ENCODE data around the gene SLC35E2B.
A peak's percentile ranks its signal among the peaks of the same experiment; 100 is the strongest.
"Not testable (repeated sequence)": the region's sequence is repeated elsewhere in the genome, so short reads cannot be mapped to it uniquely, and the experiment has no call there.

Gene SLC35E2B

DNA sequence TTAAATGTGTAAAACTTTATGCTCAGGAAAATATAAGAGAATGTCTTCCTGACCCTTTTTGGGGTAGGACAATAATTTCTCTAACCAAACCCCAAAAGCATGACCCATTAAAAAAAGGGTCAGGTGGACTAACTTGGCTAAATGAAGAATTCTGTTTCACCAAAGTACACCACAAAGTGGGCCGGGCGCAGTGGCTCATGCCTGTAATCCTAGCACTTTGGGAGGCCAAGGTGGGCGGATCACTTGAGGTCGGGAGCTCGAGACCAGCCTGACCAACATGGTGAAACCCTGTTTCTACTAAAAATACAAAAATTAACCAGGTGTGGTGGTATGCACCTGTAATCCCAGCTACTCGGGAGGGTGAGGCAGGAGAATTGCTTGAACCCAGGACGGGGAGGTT, 3.1 kb downstream of the SLC35E2B start:
- not testable (repeated sequence) for H3K4ac ChIP-seq (ENCODE audit: low read depth in 1 of 2, low read length in 2 of 2); H2BK120ac ChIP-seq (ENCODE audit: low read depth, low read length); H3K9me3 ChIP-seq (ENCODE audit: control insufficient read depth, low read length); H3K4me2 ChIP-seq (ENCODE audit: low read length, poor library complexity, severe bottlenecking); H2BK15ac ChIP-seq (ENCODE audit: low read depth, poor library complexity, severe bottlenecking); H3K9ac ChIP-seq (ENCODE audit: low read length); H3K27ac ChIP-seq (ENCODE audit: low read length, poor library complexity, severe bottlenecking); H3K23ac ChIP-seq (ENCODE audit: low read length in 2 of 2); H3K4me3 ChIP-seq (ENCODE audit: insufficient read depth in 1 of 2, low read depth in 1 of 2, low read length in 2 of 2); H3K14ac ChIP-seq (ENCODE audit: low read length in 2 of 2); DNase-seq; H3K27me3 ChIP-seq (ENCODE audit: control insufficient read depth in 1 of 2, insufficient read depth in 1 of 2, low read length in 2 of 2); H2AK5ac ChIP-seq (ENCODE audit: low read length, severe bottlenecking); H3K18ac ChIP-seq (ENCODE audit: low read depth in 1 of 2, low read length in 2 of 2); H2BK12ac ChIP-seq (ENCODE audit: low read length in 2 of 2); H2BK5ac ChIP-seq (ENCODE audit: low read depth, low read length, poor library complexity, severe bottlenecking); H2AFZ ChIP-seq (ENCODE audit: low read depth, low read length); H4K8ac ChIP-seq (ENCODE audit: low read length); H4K91ac ChIP-seq (ENCODE audit: low read length); H3K4me1 ChIP-seq (ENCODE audit: control insufficient read depth, insufficient read depth, low read depth, low read length)
- peaks cover 10% of the 10 kb centered on the region for H3K79me1 ChIP-seq (replicated peaks; ENCODE audit: low read length, poor library complexity, severe bottlenecking)
- 95% methylated on average over 5 of the region's 7 CpGs for WGBS
- H3K36me3 ChIP-seq (ENCODE audit: control insufficient read depth in 1 of 2, insufficient read depth in 2 of 2, low read depth in 1 of 2, low read length in 2 of 2): peaks cover 3 to 10% of the 10 kb centered on the region in 2 experiments

DNA sequence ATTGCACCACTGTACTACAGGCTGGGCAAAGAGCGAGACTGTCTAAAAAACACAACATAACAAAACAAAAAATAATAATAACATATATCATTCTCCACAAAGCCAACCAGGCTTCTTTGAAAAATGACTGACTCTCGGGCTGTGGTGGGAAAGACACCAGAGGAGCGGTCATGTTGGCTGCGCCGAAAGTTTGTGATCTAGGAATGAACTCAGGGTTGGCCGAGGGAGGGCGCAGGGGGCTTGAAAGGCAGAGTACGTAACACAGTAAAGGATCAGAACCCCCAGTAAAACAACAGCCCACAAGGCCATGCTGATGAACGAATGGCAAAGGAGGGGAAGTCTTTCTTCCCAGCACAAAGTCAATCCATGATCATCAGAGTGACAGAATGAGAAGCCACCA, 4.7 kb downstream of the SLC35E2B start:
- Histone ChIP-seq H3K9me3 (ENCODE audit: control insufficient read depth, low read length) (no peaks in the 10 kb centered on the region), H3K4me2 (ENCODE audit: low read length, poor library complexity, severe bottlenecking) (no peak overlapping the region), H4K8ac (ENCODE audit: low read length) (no peak overlapping the region), H3K14ac (ENCODE audit: low read length in 2 of 2) (no peak overlapping the region), H3K4ac (ENCODE audit: low read depth in 1 of 2, low read length in 2 of 2) (peak overlapping the region in 1 of 2 experiments; percentile 15), H2BK15ac (ENCODE audit: low read depth, poor library complexity, severe bottlenecking) (no peak overlapping the region), H3K27me3 (ENCODE audit: control insufficient read depth in 1 of 2, insufficient read depth in 1 of 2, low read length in 2 of 2) (no peaks in the 10 kb centered on the region), H3K23ac (ENCODE audit: low read length in 2 of 2) (no peak overlapping the region), H2BK120ac (ENCODE audit: low read depth, low read length) (no peak overlapping the region), H3K4me1 (ENCODE audit: control insufficient read depth, insufficient read depth, low read depth, low read length) (peaks cover 8% of the 10 kb centered on the region), H2BK5ac (ENCODE audit: low read depth, low read length, poor library complexity, severe bottlenecking) (no peak overlapping the region), H3K18ac (ENCODE audit: low read depth in 1 of 2, low read length in 2 of 2) (no peak overlapping the region), H2AK5ac (ENCODE audit: low read length, severe bottlenecking) (no peak overlapping the region), H4K91ac (ENCODE audit: low read length) (no peak overlapping the region), H3K4me3 (ENCODE audit: insufficient read depth in 1 of 2, low read depth in 1 of 2, low read length in 2 of 2) (no peak overlapping the region), H2BK12ac (ENCODE audit: low read length in 2 of 2) (no peak overlapping the region), H3K9ac (ENCODE audit: low read length) (no peak overlapping the region), H3K27ac (ENCODE audit: low read length, poor library complexity, severe bottlenecking) (no peak overlapping the region), H3K79me1 (replicated peaks; ENCODE audit: low read length, poor library complexity, severe bottlenecking) (peaks cover 18% of the 10 kb centered on the region), H3K36me3 (ENCODE audit: control insufficient read depth in 1 of 2, insufficient read depth in 2 of 2, low read depth in 1 of 2, low read length in 2 of 2) (peaks cover 13 to 17% of the 10 kb centered on the region in 2 experiments), H2AFZ (ENCODE audit: low read depth, low read length) (no peak overlapping the region)
- over 99% methylated on average over 9 of the region's 9 CpGs for WGBS
- no peak for DNase-seq

DNA sequence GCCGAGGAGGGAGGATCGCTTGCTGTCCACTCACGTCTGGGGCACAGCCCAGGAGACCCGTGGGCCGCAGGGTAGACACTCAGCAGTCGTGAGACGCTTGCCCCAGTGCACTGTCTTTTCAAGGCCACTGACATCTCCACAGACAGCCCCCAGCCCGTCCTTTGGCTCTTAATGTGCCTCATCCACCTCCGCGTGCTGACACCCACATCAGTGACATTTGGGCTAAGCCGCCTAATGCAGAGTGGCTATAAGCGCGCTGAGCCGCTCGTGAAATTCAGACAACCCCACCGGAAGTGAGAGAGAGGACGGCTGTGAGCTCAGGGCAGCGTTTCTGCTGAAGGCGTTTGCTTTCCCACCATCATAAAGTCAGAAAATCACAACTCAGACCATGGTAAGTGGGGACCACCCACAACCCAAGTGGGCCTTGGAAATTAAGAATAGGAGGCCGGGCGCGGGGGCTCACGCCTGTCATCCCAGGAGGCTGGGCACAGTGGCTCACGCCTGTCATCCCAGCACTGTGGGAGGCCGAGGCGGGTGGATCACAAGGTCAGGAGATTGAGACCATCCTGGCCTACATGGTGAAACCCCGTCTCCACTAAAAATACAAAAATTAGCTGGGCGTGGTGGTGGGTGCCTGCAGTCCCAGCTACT, 8.4 kb downstream of the SLC35E2B start:
- Histone ChIP-seq H3K18ac (ENCODE audit: low read depth in 1 of 2, low read length in 2 of 2) (no peak overlapping the region), H3K4me1 (ENCODE audit: control insufficient read depth, insufficient read depth, low read depth, low read length) (peaks cover 16% of the 10 kb centered on the region), H4K91ac (ENCODE audit: low read length) (no peak overlapping the region), H2BK12ac (ENCODE audit: low read length in 2 of 2) (no peak overlapping the region), H2BK5ac (ENCODE audit: low read depth, low read length, poor library complexity, severe bottlenecking) (no peak overlapping the region), H2AFZ (ENCODE audit: low read depth, low read length) (no peak overlapping the region), H2BK15ac (ENCODE audit: low read depth, poor library complexity, severe bottlenecking) (no peak overlapping the region), H3K23ac (ENCODE audit: low read length in 2 of 2) (no peak overlapping the region), H3K9me3 (ENCODE audit: control insufficient read depth, low read length) (no peaks in the 10 kb centered on the region), H3K4me3 (ENCODE audit: insufficient read depth in 1 of 2, low read depth in 1 of 2, low read length in 2 of 2) (no peak overlapping the region), H4K8ac (ENCODE audit: low read length) (no peak overlapping the region), H3K79me1 (replicated peaks; ENCODE audit: low read length, poor library complexity, severe bottlenecking) (peaks cover 32% of the 10 kb centered on the region), H3K4me2 (ENCODE audit: low read length, poor library complexity, severe bottlenecking) (no peak overlapping the region), H2AK5ac (ENCODE audit: low read length, severe bottlenecking) (no peak overlapping the region), H3K27ac (ENCODE audit: low read length, poor library complexity, severe bottlenecking) (no peak overlapping the region), H3K27me3 (ENCODE audit: control insufficient read depth in 1 of 2, insufficient read depth in 1 of 2, low read length in 2 of 2) (no peaks in the 10 kb centered on the region), H3K36me3 (ENCODE audit: control insufficient read depth in 1 of 2, insufficient read depth in 2 of 2, low read depth in 1 of 2, low read length in 2 of 2) (peaks cover 18 to 29% of the 10 kb centered on the region in 2 experiments), H3K4ac (ENCODE audit: low read depth in 1 of 2, low read length in 2 of 2) (no peak overlapping the region), H3K9ac (ENCODE audit: low read length) (no peak overlapping the region), H3K14ac (ENCODE audit: low read length in 2 of 2) (no peak overlapping the region), H2BK120ac (ENCODE audit: low read depth, low read length) (no peak overlapping the region)
- WGBS: 87% methylated on average over 28 of the region's 28 CpGs
- no peak for DNase-seq

DNA sequence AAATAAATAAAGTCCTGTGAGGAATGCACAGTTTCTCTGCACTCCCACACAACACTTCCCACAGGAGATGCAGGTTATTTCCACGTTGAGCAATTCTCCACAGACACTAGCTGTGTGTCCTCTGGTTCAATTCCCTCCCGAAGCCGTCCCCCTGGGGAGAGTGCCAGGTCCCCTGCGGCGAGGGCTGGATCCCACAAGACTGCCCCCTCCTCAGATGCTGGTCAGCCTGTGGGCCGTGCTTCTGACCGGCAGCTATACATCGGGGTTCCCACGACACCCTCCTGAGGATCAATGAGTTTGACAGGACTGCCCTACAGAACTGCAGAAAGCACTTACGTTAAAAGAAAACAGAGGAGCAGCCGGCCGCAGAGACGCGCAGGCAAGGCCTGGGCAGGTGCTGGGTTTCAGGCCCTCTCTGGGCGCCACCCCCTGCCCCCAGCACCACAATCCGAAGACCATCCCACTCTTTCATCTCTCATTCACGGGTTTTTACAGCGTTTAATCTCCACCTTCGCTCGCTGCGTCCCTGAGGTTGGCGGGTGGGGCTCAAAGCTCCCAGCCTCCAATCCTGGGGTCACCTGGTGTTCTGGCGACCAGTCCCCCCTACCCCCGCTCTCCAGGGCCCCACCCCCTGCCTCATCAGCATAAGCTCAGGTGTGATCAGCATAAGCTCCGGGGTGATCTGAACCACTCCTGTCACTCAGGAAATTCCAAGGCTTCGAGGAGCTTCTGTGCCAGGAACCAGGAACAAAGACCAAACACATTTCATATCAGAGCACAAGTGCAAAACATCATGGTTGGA, 9.3 kb downstream of the SLC35E2B start:
- 86% methylated on average over 26 of the region's 26 CpGs for WGBS
- Histone ChIP-seq H2BK5ac (ENCODE audit: low read depth, low read length, poor library complexity, severe bottlenecking) (no peak overlapping the region), H3K4ac (ENCODE audit: low read depth in 1 of 2, low read length in 2 of 2) (no peak overlapping the region), H3K4me1 (ENCODE audit: control insufficient read depth, insufficient read depth, low read depth, low read length) (peaks cover 24% of the 10 kb centered on the region), H3K27me3 (ENCODE audit: control insufficient read depth in 1 of 2, insufficient read depth in 1 of 2, low read length in 2 of 2) (no peaks in the 10 kb centered on the region), H3K27ac (ENCODE audit: low read length, poor library complexity, severe bottlenecking) (no peak overlapping the region), H2BK15ac (ENCODE audit: low read depth, poor library complexity, severe bottlenecking) (no peak overlapping the region), H2AFZ (ENCODE audit: low read depth, low read length) (no peak overlapping the region), H3K36me3 (ENCODE audit: control insufficient read depth in 1 of 2, insufficient read depth in 2 of 2, low read depth in 1 of 2, low read length in 2 of 2) (peaks cover 15 to 35% of the 10 kb centered on the region in 2 experiments), H2AK5ac (ENCODE audit: low read length, severe bottlenecking) (no peak overlapping the region), H4K8ac (ENCODE audit: low read length) (no peak overlapping the region), H3K23ac (ENCODE audit: low read length in 2 of 2) (no peak overlapping the region), H3K14ac (ENCODE audit: low read length in 2 of 2) (no peak overlapping the region), H4K91ac (ENCODE audit: low read length) (no peak overlapping the region), H2BK12ac (ENCODE audit: low read length in 2 of 2) (no peak overlapping the region), H3K4me2 (ENCODE audit: low read length, poor library complexity, severe bottlenecking) (no peak overlapping the region), H3K18ac (ENCODE audit: low read depth in 1 of 2, low read length in 2 of 2) (no peak overlapping the region), H3K4me3 (ENCODE audit: insufficient read depth in 1 of 2, low read depth in 1 of 2, low read length in 2 of 2) (no peak overlapping the region), H3K9ac (ENCODE audit: low read length) (no peak overlapping the region), H3K9me3 (ENCODE audit: control insufficient read depth, low read length) (no peaks in the 10 kb centered on the region), H2BK120ac (ENCODE audit: low read depth, low read length) (no peak overlapping the region), H3K79me1 (replicated peaks; ENCODE audit: low read length, poor library complexity, severe bottlenecking) (peaks cover 39% of the 10 kb centered on the region)
- no peak for DNase-seq

Measured in mesenchymal stem cell (in vitro differentiated cells and primary cell).